Mammary epithelial cell (primary cell): ENCODE results near the gene PTGR2.

ENCODE experiments used
- CTCF ChIP-seq, 2 donors: IDR thresholded peaks in 1 of 2; conservative IDR thresholded peaks in 1 of 2; 2 replicates each; pipeline ENCODE4 v1.5.1; 2011 to 2012; ENCODE audit warnings: inconsistent platforms in 2 of 2, low read length in 2 of 2, mild to moderate bottlenecking in 2 of 2, control low read depth in 1 of 2, low read depth in 1 of 2; ENCODE audit not compliant: insufficient read depth in 1 of 2; ENCODE audit errors: extremely low read depth in 1 of 2
- EZH2 ChIP-seq: IDR thresholded peaks from 2 replicates; pipeline ENCODE4 v1.6.1; 2012; ENCODE audit warnings: low read length, inconsistent platforms, borderline replicate concordance

- TF ChIP-seq EZH2 (no peak), CTCF (conservative IDR thresholded peaks at IDR 0.05 in 1 of 2, IDR thresholded peaks at IDR 0.05 in 1 of 2; ENCODE audit: extremely low read depth in 1 of 2, insufficient read depth in 1 of 2, low read depth in 1 of 2, low read length in 2 of 2) (no peak)
These were observed 44.3 kb downstream of the PTGR2 start for GRCh38 chr14:73895939-73896338.
